Vagina (tissue), 2 donors: ENCODE measurements around the gene HBG1. TPM values are rescaled to one million over a fixed set of nuclear protein-coding genes. Genes with fewer than 3 reads are reported as not detected.
"Not testable (repeated sequence)": the region's sequence is repeated elsewhere in the genome, so short reads cannot be mapped to it uniquely, and the experiment has no call there.

Source experiments
- DNase-seq, 2 donors: peaks; one replicate each; pipeline ENCODE4 v3.0.0-alpha.2; 2017; ENCODE audit errors: extremely low spot score in 2 of 2
- H3K27ac ChIP-seq: fragments of 200-600 bp; sonication (generic); one replicate; pipeline ENCODE4 v1.5.1; 2019
- H3K27me3 ChIP-seq: fragments of 200-600 bp; sonication (generic); one replicate; pipeline ENCODE4 v1.5.1; 2019
- H3K36me3 ChIP-seq, 2 donors: fragments of 200-600 bp; sonication (generic); one replicate each; pipeline ENCODE4 v1.5.1; 2017 to 2019
- H3K4me1 ChIP-seq: fragments of 200-600 bp; sonication (generic); one replicate; pipeline ENCODE4 v1.5.1; 2019
- H3K4me3 ChIP-seq, 2 donors: fragments of 200-600 bp; sonication (generic); 1 replicate in 1 of 2; 2 replicates in 1 of 2; pipeline ENCODE4 v1.5.1; 2016 to 2019
- H3K9me3 ChIP-seq: fragments of 200-600 bp; sonication (generic); one replicate; pipeline ENCODE4 v1.5.1; 2019
- CTCF ChIP-seq, 3 experiments: fragments of 450-650 bp in 2 of 3; fragments of 200-600 bp in 1 of 3; sonication (generic) in 1 of 3; IDR thresholded peaks; one replicate each; pipeline ENCODE4 v1.5.1; 2017 to 2019; ENCODE audit warnings: antibody characterized with exemption in 3 of 3, mild to moderate bottlenecking in 2 of 3, moderate library complexity in 2 of 3
- POLR2A ChIP-seq, 2 donors: fragments of 450-650 bp; IDR thresholded peaks; one replicate each; pipeline ENCODE4 v1.6.1; 2017; ENCODE audit warnings: antibody characterized with exemption in 2 of 2, mild to moderate bottlenecking in 2 of 2, moderate library complexity in 2 of 2
- POLR2AphosphoS5 ChIP-seq, 2 donors: sonication (generic); formaldehyde crosslinking; IDR thresholded peaks; one replicate each; pipeline ENCODE4 v1.9.0; 2017; ENCODE audit warnings: antibody characterized with exemption in 2 of 2, mild to moderate bottlenecking in 2 of 2, low read depth in 1 of 2; ENCODE audit not compliant: insufficient read depth in 1 of 2
- intact Hi-C: fragments of 100-400 bp; cut with DNase I; formaldehyde crosslinking; loops from one replicate; pipeline ENCODE4 v1.15.1; 2023
- total RNA-seq: library from RNA; depleted of rRNA; stranded (reverse); fragments of >200 nt; gene quantifications from one replicate; pipeline ENCODE4 v1.2.3, GENCODE V29; 2016

Gene HBG1
- total RNA-seq, 1 donor from 2014 or later: not detected

GRCh38 chr11:5251746-5252145 is 2.1 kb upstream of the HBG1 start:
- Histone ChIP-seq H3K36me3 (no peaks in the 10 kb centered on the region), H3K27ac (no peak overlapping the region), H3K4me3 (no peak overlapping the region), H3K9me3 (no peaks in the 10 kb centered on the region), H3K4me1 (no peaks in the 10 kb centered on the region), H3K27me3 (no peaks in the 10 kb centered on the region)
- no peak for DNase-seq
- TF ChIP-seq POLR2AphosphoS5 (IDR thresholded peaks at IDR 0.05; ENCODE audit: insufficient read depth in 1 of 2, low read depth in 1 of 2): no peak
- no peak for TF ChIP-seq POLR2A (IDR thresholded peaks at IDR 0.05)
- no peak for TF ChIP-seq CTCF (IDR thresholded peaks at IDR 0.05)
- intact Hi-C loops: no loop called here

GRCh38 chr11:5250543-5251204 is 1.0 kb upstream of the HBG1 start:
- Histone ChIP-seq H3K4me3 (no peak overlapping the region), H3K9me3 (no peaks in the 10 kb centered on the region), H3K27ac (no peak overlapping the region), H3K27me3 (no peaks in the 10 kb centered on the region), H3K36me3 (no peaks in the 10 kb centered on the region), H3K4me1 (no peaks in the 10 kb centered on the region)
- TF ChIP-seq CTCF (IDR thresholded peaks at IDR 0.05) (no peak), POLR2A (IDR thresholded peaks at IDR 0.05) (no peak), POLR2AphosphoS5 (IDR thresholded peaks at IDR 0.05; ENCODE audit: insufficient read depth in 1 of 2, low read depth in 1 of 2) (no peak)
- DNase-seq: no peak
- intact Hi-C loops: no loop called here

GRCh38 chr11:5248498-5248897 is 1.2 kb downstream of the HBG1 start:
- H3K4me1 ChIP-seq, H3K4me3 ChIP-seq, H3K27me3 ChIP-seq, intact Hi-C loops, DNase-seq, H3K27ac ChIP-seq, H3K36me3 ChIP-seq, H3K9me3 ChIP-seq: not testable (repeated sequence)

GRCh38 chr11:5247472-5248192 is 2.0 kb downstream of the HBG1 start:
- intact Hi-C loops: no loop called here
- Histone ChIP-seq H3K27me3 (no peaks in the 10 kb centered on the region), H3K4me3 (no peak overlapping the region), H3K27ac (no peak overlapping the region), H3K36me3 (no peaks in the 10 kb centered on the region), H3K4me1 (no peaks in the 10 kb centered on the region), H3K9me3 (no peaks in the 10 kb centered on the region)
- TF ChIP-seq CTCF (IDR thresholded peaks at IDR 0.05) (no peak), POLR2AphosphoS5 (IDR thresholded peaks at IDR 0.05; ENCODE audit: insufficient read depth in 1 of 2, low read depth in 1 of 2) (no peak), POLR2A (IDR thresholded peaks at IDR 0.05) (no peak)
- no peak for DNase-seq

GRCh38 chr11:5246772-5247471 is 2.7 kb downstream of the HBG1 start:
- no peaks in the 10 kb centered on the region for H3K4me1 ChIP-seq
- H3K9me3 ChIP-seq: no peaks in the 10 kb centered on the region
- intact Hi-C loops: no loop called here
- TF ChIP-seq POLR2A (IDR thresholded peaks at IDR 0.05): no peak
- no peak for TF ChIP-seq POLR2AphosphoS5 (IDR thresholded peaks at IDR 0.05; ENCODE audit: insufficient read depth in 1 of 2, low read depth in 1 of 2)
- no peak for TF ChIP-seq CTCF (IDR thresholded peaks at IDR 0.05)
- no peak overlapping the region for H3K27ac ChIP-seq
- H3K27me3 ChIP-seq: no peaks in the 10 kb centered on the region
- no peak overlapping the region for H3K4me3 ChIP-seq
- no peak for DNase-seq
- no peaks in the 10 kb centered on the region for H3K36me3 ChIP-seq
